ENCODE results near the gene NCKAP1. TPM values are rescaled to one million over a fixed set of nuclear protein-coding genes. Genes with fewer than 3 reads are reported as not detected.

The NCKAP1 gene
- total RNA-seq, 1 experiment from 2014 or later, result 112 TPM

GRCh38 chr2:182862091-182862490 is 176.2 kb downstream of the NCKAP1 start:
- no peak overlapping the region for H3K4me3 Mint-ChIP-seq
- peaks cover 12 to 14% of the 10 kb centered on the region in 2 experiments for H3K4me1 Mint-ChIP-seq
- H3K4me1 ChIP-seq (ENCODE audit: insufficient read depth, low read length), result no peaks in the 10 kb centered on the region
- H4K5ac ChIP-seq (ENCODE audit: insufficient read length, low read depth, low read length), result no peak overlapping the region
- no peaks in the 10 kb centered on the region for H3K9me3 ChIP-seq (ENCODE audit: control insufficient read depth, low read depth, low read length)
- H3K79me2 ChIP-seq (ENCODE audit: insufficient read depth, low read length), result no peaks in the 10 kb centered on the region
- no peak overlapping the region for H3K14ac ChIP-seq (ENCODE audit: insufficient read depth, low read length)
- H3K18ac ChIP-seq (ENCODE audit: insufficient read length, low read depth, low read length), result no peak overlapping the region
- H4K91ac ChIP-seq (ENCODE audit: insufficient read length, low read depth, low read length), result no peak overlapping the region
- TF ChIP-seq CTCF (conservative IDR thresholded peaks at IDR 0.05), result no peak
- no peak overlapping the region for H3K4ac ChIP-seq (ENCODE audit: low read depth, low read length)
- H3K9ac ChIP-seq (ENCODE audit: extremely low read depth, insufficient read length, low read length), result no peak overlapping the region
- H2BK5ac ChIP-seq (ENCODE audit: insufficient read length, low read length), result no peak overlapping the region
- H3K9me3 Mint-ChIP-seq, result no peaks in the 10 kb centered on the region
- no peaks in the 10 kb centered on the region; a peak in 1 of 7 replicates for H3K36me3 Mint-ChIP-seq (ENCODE audit: insufficient read depth in 1 of 3, low read depth in 3 of 3)
- no peak overlapping the region for H4K8ac ChIP-seq (replicated peaks; ENCODE audit: insufficient read length, low read depth, low read length)
- no peak overlapping the region for H3T11ph ChIP-seq (ENCODE audit: low read length)
- H2AFZ ChIP-seq (ENCODE audit: low read length), result no peak overlapping the region
- no peak overlapping the region for H3K27ac ChIP-seq (ENCODE audit: insufficient read length, low read depth, low read length)
- H2BK12ac ChIP-seq (ENCODE audit: insufficient read length, low read depth, low read length), result no peak overlapping the region
- peaks cover 36% of the 10 kb centered on the region for H3K27me3 Mint-ChIP-seq (ENCODE audit: low read depth)
- H3K23ac ChIP-seq (ENCODE audit: insufficient read length, low read depth, low read length), result no peak overlapping the region
- WGBS (ENCODE audit: extremely low coverage, insufficient read length, low lambda C conversion rate), result no CpG with 5 or more reads among the region's 5 CpGs
- no peak overlapping the region for H2BK120ac ChIP-seq (ENCODE audit: low read depth, low read length, poor library complexity, severe bottlenecking)
- H4K20me1 ChIP-seq (ENCODE audit: control insufficient read depth, insufficient read depth, insufficient read length), result no peaks in the 10 kb centered on the region
- no peak overlapping the region for H2BK20ac ChIP-seq (ENCODE audit: low read depth, low read length, poor library complexity, severe bottlenecking)
- H3K27me3 ChIP-seq (ENCODE audit: insufficient read depth, low read length), result peaks cover 3% of the 10 kb centered on the region; the same call in 1 of the 2 replicates
- DNase-seq, result no peak
- no peak overlapping the region for H2BK15ac ChIP-seq (ENCODE audit: low read depth, low read length)
- no peak overlapping the region for H2AK5ac ChIP-seq (ENCODE audit: insufficient read length, low read length)
- no peak overlapping the region for H3K4me2 ChIP-seq (ENCODE audit: insufficient read depth, insufficient read length, low read length)
- H3K56ac ChIP-seq (ENCODE audit: insufficient read length, low read depth, low read length), result no peak overlapping the region
- H3K79me1 ChIP-seq (ENCODE audit: insufficient read depth, low read depth, low read length, poor library complexity, severe bottlenecking), result no peaks in the 10 kb centered on the region
- H3K27ac Mint-ChIP-seq, result no peak overlapping the region
- peaks cover 13% of the 10 kb centered on the region for H3K23me2 ChIP-seq (ENCODE audit: insufficient read length, low read depth, low read length, poor library complexity, severe bottlenecking)

All from H9 (cell line).